HG02870 (cell line): ENCODE measurements around the gene ADCY9.
"Not testable (repeated sequence)": the region's sequence is repeated elsewhere in the genome, so short reads cannot be mapped to it uniquely, and the experiment has no call there.

ENCODE experiments used
- ATAC-seq: cut with Tn5 transposase; IDR thresholded peaks from one replicate; pipeline ENCODE4 v1.9.1; 2021; ENCODE audit warnings: mild to moderate bottlenecking, moderate library complexity; ENCODE audit not compliant: unreplicated experiment

The ADCY9 gene

DNA sequence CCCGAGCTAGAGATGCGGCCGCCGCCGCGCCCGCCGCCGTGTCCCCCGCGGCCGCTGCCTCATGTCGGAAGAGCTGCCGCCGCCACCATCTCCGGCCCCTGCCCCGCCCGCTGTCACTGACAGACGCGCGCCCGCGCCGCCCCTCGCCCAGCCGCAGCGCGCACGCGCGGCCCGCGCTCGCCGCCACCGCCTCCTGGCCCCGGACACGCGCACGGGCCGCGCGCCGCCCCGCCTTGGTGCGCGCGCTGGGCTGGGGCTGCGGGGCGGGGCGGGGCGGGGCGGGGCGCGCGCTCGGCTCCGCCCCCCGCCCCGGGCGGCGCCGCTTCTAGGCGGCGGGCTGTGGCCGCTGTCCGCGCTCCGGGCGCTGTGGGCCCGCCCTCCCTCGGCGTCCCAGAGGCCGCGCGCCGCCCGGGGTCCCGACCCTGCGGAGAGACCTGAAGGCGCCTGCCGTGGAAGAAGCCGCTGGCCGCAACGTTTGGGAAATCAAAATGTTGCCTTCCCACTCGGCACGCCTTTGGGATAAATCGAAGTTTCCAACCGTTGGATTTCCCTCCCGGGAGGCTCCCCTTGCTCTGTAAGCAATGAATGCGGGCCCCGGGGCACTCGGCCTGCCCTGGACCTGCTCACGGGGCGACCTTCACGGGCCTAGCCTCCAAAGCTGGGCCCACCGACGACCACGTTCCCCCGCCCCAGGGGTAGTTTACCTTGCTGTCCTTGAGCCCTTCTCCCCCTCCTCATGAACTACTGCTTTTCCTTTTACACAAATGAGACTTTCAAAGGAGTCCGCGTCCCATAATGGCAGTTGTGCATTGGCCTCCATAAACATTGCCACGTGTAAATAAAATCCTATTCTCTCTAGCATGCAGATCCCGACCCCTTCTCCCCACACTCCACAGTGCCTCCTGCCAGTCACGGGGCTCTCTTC lies at the start of gene ADCY9:
TSS of gene ADCY9 (minus strand) at position 118 of the 925 bp plus-strand sequence. CDS start 1,000 bp downstream, outside the sequence.
- peak; percentile 42 for ATAC-seq

- no peak for ATAC-seq
Measured at GRCh38 chr16:4160658-4161430, 44.6 kb upstream of the ADCY9 start.

DNA sequence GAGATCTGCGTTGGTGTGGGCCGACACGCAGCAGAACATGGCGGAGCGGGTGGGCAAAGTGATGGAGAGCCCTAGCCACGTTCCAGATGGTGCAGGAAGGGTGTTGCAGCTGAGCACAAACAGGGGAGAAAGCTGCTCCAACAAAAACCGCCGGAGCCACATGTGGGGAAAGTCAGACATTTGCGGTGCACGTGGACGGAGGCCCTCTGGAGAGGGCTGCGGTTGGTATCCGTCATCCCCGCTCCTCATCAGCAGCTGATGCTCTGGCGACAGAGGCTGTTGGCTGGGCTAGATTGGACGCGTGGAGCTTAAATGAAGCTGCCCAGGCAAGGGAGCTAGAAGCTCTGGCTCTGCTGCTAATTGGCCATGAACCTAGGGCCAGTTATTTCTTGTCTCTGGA lies 43.5 kb upstream of the ADCY9 start:
- no peak for ATAC-seq

DNA sequence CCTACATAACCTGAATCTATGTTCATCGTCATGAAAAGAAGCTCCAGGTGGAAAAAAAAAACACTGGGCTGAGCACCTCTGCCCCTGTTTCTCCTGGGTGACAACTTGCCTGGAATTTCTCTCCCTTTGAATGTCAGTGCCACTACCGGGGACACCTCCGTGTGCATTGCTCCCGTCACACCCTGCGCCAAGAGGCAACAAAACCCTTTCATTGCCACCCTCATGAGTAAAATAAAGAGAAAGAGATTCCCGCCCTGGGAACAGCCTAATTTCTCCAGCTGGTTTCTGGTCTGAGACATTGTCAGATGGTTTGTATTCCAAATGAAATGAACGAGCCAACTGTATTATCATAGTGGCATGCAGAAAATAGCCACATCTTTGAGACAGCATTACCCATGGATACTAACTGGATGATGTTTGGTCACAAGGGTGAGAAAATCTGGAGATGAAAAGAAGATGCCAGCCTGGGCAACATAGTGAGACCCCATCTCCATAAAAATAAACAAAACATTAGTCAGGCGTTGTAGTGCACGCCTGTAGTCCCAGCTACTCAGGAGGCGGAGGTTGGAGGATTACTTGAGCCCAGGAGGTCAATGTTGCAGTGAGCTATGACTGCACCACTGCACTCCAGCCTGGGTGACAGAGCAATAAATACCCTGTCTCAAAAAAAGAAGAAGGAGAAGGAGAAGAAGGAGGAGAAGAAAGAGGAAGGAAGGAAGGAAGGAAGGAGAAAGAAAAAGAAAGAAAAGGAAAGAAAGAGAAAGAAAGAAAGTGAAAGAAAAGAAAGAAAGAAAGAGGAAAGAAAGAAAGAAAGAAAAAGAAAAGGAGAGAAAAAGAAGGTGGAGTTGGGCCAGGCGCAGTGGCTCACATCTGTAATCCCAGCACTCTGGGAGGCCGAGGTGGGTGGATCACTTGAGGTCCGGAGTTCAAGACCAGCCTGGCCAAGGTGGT lies 42.2 kb upstream of the ADCY9 start:
- ATAC-seq: no peak

GRCh38 chr16:4157376-4157825 lies 41.2 kb upstream of the ADCY9 start:
- no peak for ATAC-seq

DNA sequence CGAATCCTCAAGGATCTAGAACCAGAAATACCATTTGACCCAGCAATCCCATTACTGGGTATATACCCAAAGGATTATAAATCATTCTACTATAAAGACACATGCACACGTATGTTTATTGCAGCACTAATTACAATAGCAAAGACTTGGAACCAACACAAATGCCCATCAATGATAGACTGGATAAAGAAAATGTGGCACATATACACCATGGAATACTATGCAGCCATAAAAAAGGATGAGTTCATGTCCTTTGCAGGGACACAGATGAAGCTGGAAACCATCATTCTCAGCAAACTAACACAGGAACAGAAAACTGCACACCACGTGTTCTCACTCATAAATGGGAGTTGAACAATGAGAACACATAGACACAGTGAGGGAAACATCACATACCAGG lies 40.3 kb upstream of the ADCY9 start:
- not testable (repeated sequence) for ATAC-seq

DNA sequence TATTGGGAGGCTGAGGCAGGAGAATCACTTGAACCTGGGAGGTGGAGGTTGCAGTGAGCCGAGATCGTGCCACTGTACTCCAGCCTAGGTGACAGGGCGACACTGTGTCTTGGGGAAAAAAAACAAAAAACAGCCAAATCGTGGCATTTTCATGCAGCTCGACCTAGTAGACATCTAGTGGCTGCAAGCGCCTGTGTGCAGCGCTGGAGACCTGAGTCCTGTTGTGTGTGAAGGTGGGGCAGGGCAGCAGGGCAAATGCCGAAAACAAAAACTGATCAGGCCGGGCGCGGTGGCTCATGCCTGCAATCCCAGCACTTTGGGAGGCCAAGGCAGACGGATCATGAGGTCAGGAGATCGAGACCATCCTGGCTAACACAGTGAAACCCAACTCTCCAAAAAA lies 37.1 kb upstream of the ADCY9 start:
- not testable (repeated sequence) for ATAC-seq

DNA sequence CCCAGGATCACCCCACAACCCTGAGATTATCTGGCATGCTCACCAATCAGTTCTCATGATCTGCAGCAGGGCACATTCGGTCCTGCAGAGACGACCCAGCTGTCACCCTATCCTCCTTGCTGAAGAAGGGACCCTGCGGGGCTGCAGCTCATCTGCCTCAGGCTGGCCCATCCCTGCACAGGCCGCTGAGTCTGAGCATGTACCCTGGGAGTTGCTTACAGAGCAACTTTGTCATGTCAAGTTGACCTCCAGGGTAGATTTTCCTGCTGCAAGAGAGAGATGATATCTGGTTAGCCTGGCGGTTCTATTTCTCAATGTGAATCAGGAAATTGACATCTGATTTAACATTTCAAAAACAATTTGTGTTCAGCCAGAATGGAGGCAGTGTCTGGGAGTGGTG lies 36.0 kb upstream of the ADCY9 start:
- no peak for ATAC-seq

GRCh38 chr16:4147236-4147635 lies 31.0 kb upstream of the ADCY9 start:
- ATAC-seq: no peak

DNA sequence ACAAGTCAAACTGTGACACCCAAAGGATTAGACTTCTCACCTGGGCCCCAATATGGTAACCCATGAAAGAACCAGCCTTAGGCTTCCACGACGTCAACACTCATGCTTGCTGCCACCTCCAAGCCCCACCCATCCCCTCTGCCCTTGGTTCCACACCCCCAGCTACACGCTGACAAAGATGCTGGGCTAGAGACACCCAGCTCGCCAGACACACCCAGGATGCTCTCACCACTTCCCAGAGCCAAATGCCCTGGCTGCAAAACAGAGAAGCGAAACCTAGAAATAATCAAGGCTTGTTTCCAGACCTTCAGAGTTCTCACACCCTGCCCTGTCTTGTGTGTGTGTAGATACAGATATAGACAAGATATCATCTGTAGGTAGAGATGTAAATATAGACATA lies 26.0 kb upstream of the ADCY9 start:
- no peak for ATAC-seq

- ATAC-seq: no peak
Measured at GRCh38 chr16:4141604-4142003, 25.4 kb upstream of the ADCY9 start.

DNA sequence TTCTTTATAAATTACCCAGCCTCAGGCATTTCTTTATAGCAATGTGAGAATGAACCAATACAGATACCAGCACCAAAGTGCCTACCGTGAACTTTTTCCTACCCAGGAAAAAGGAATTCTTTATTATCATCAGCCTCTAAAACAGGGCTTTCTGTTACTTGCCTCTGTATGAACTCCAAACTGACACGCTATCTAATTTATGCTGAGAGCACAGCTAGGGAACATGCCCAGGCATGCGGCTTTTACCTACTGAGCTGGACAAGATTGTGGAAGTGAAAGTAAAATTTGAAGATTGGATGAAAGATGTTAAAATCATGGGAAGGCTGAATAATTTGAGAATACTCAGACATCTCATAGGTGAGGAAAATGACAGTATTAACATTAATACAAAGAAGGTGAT lies 24.4 kb upstream of the ADCY9 start:
- no peak for ATAC-seq

- no peak for ATAC-seq
Measured at GRCh38 chr16:4139968-4140367, 23.7 kb upstream of the ADCY9 start.

- no peak for ATAC-seq
Measured at GRCh38 chr16:4138713-4139112, 22.5 kb upstream of the ADCY9 start.

- no peak for ATAC-seq
Measured at GRCh38 chr16:4137438-4137837, 21.2 kb upstream of the ADCY9 start.

DNA sequence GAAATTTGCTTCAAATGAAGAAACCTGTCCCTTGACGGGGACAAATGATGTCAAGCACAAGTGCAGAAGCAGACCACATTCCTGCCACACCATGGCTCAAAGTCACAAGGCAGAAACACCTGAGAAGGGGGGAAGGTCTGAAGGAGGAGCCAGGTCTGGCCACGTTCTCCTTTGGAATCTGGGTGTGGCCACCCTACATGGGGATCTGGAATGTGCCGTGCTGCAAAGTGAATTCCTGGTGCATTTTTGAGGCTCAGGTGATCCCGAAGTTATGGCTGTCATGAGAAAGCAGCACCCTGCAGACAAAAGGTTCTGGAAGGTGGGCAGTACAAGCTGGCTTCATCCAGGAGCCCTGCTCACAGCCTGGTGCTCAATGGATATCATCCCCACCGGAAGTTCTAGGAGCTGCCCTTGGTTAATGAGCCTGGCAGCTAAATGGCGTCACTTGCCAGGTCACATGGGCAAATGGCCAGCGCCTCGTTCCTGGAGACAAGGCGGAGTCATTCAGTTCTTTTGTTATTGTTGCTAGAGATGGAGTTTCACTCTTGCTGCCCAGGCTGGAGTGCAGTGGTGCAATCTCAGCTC lies 20.1 kb upstream of the ADCY9 start:
- no peak for ATAC-seq

GRCh38 chr16:4135537-4135936 lies 19.3 kb upstream of the ADCY9 start:
- no peak for ATAC-seq

DNA sequence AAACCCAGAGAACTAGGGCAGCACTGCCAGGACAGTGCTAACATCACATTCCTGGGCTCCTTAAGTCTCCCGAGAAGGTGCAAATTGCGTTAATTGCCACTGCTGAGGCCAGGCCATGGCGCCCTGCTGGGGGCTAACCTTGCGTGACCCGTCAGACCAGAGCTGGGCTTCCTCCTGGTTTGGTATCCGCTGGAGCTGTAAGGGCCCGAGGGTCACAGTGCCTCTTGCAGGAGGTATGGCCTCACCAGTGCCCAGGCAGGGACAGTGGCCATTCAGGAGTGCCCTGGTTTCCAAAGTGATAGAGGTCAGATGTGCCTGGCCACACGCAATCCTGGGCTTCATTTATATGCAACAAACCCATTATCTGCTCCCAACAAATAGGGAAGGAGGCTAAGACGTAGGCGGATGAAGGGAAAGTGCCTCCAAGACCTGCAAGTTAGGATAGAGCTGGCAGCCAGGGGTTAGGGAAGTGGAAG lies 17.7 kb upstream of the ADCY9 start:
- no peak for ATAC-seq

- ATAC-seq: no peak
Measured at GRCh38 chr16:4131621-4132020, 15.4 kb upstream of the ADCY9 start.
